ENCODE data around the gene ZNFX1.

Gene ZNFX1

DNA sequence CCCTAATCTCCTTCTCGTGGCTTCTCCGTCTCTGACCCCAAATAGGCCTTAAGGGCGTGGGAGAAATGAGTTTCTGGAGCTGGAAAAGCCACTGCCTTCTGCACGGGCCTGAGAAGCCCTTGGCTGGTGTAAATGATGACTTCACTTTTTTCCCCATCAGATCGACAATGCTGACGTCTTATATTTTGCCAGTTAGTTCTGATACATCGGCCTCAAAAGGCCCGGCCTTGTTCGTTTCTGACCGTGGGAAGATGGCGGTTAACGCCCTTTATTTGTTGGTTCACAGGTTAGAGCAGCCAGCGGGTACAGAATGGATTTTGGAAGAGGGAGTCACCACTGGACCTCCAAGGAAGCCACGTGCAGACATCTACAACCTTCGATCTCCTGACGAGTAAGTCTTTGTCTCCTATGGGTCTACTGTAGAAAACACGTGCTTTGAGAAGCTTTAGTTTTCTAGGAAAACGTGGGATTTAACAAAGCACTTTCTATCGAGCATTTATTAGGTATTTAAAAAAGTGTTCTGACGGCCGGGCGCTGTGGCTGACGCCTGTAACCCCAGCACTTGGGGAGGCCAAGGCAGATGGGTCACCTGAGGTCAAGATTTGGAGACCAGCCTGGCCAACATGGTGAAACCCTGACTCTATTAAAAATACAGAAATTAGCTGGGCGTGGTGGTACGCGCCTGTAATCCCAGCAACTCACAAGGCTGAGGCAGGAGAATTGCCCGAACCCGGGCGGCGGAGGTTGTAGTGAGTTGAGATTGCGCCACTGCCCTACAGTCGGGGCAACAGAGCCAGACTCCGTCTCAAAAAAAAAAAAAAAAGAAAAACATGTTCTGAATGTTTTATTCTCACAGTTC, 1.2 kb upstream of the ZNFX1 start:
- peak; percentile 27 for DNase-seq
- peak overlapping the region; percentile 69 for H3K9ac ChIP-seq (ENCODE audit: low read length)
- H3K79me2 ChIP-seq (ENCODE audit: low read length), result peaks cover 67% of the 10 kb centered on the region
- H4K20me1 ChIP-seq (ENCODE audit: insufficient read depth, low read length), result 0 out of 2 replicates have a peak, but pooled peaks cover 11% of the 10 kb centered on the region
- peaks cover 33% of the 10 kb centered on the region for H3F3A ChIP-seq (ENCODE audit: insufficient read depth, low read length)
- peak overlapping the region; percentile 29; the same call in 1 of the 2 replicates for H2AFZ ChIP-seq (ENCODE audit: low read length)
- H3K27ac ChIP-seq (ENCODE audit: low read length), result peak overlapping the region; percentile 78; the same call in 1 of the 2 replicates
- H3K9me2 ChIP-seq (replicated peaks; ENCODE audit: insufficient read depth, low read length), result no peaks in the 10 kb centered on the region
- peaks cover 23% of the 10 kb centered on the region for H3K4me1 ChIP-seq (ENCODE audit: low read length)
- H3K4me3 ChIP-seq (ENCODE audit: low read length), result peak overlapping the region; percentile 93
- TF ChIP-seq, protein P1, sequence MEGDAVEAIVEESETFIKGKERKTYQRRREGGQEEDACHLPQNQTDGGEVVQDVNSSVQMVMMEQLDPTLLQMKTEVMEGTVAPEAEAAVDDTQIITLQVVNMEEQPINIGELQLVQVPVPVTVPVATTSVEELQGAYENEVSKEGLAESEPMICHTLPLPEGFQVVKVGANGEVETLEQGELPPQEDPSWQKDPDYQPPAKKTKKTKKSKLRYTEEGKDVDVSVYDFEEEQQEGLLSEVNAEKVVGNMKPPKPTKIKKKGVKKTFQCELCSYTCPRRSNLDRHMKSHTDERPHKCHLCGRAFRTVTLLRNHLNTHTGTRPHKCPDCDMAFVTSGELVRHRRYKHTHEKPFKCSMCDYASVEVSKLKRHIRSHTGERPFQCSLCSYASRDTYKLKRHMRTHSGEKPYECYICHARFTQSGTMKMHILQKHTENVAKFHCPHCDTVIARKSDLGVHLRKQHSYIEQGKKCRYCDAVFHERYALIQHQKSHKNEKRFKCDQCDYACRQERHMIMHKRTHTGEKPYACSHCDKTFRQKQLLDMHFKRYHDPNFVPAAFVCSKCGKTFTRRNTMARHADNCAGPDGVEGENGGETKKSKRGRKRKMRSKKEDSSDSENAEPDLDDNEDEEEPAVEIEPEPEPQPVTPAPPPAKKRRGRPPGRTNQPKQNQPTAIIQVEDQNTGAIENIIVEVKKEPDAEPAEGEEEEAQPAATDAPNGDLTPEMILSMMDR (IDR thresholded peaks at IDR 0.05; ENCODE audit: low read length), result no peak
- TF ChIP-seq EZH2 (optimal IDR thresholded peaks at IDR 0.05; ENCODE audit: low read depth, low read length) (no peak), EZH2phosphoT487 (IDR thresholded peaks at IDR 0.05; ENCODE audit: low read length) (no peak)
- H3K4me2 ChIP-seq (ENCODE audit: low read depth, low read length), result peak overlapping the region; percentile 86
- H3K27me3 ChIP-seq (replicated peaks; ENCODE audit: insufficient read depth, low read length), result no peaks in the 10 kb centered on the region
- peaks cover 51% of the 10 kb centered on the region for H3K36me3 ChIP-seq (replicated peaks; ENCODE audit: insufficient read depth, low read length)
- H3K9me3 ChIP-seq (replicated peaks; ENCODE audit: insufficient read depth, low read length), result no peaks in the 10 kb centered on the region

DNA sequence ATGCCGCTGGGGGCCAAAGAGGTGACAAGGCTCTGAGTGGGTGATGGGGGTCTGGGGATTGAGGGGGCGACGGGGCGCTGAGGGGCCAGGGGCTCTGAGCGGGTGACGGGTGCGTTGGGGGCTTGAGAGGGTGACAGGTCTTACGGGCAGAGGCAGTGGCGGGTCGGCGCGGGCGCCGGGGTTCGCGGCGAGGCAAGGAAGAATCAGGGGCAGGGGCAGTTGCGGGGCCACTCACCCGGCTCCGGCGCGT, 146 bp downstream of the ZNFX1 start:
- peak overlapping the region; percentile 78; the same call in 1 of the 2 replicates for H3K27ac ChIP-seq (ENCODE audit: low read length)
- peak overlapping the region; percentile 85 for H3K4me2 ChIP-seq (ENCODE audit: low read depth, low read length)
- TF ChIP-seq, protein P1 (IDR thresholded peaks at IDR 0.05; ENCODE audit: low read length), result no peak
- TF ChIP-seq EZH2 (optimal IDR thresholded peaks at IDR 0.05; ENCODE audit: low read depth, low read length), result no peak
- no peak for TF ChIP-seq EZH2phosphoT487 (IDR thresholded peaks at IDR 0.05; ENCODE audit: low read length)
- H3K4me1 ChIP-seq (ENCODE audit: low read length), result peaks cover 30% of the 10 kb centered on the region
- H3F3A ChIP-seq (ENCODE audit: insufficient read depth, low read length), result peaks cover 41% of the 10 kb centered on the region
- no peaks in the 10 kb centered on the region for H3K27me3 ChIP-seq (replicated peaks; ENCODE audit: insufficient read depth, low read length)
- H3K9me2 ChIP-seq (replicated peaks; ENCODE audit: insufficient read depth, low read length), result no peaks in the 10 kb centered on the region
- peaks cover 54% of the 10 kb centered on the region for H3K79me2 ChIP-seq (ENCODE audit: low read length)
- H3K36me3 ChIP-seq (replicated peaks; ENCODE audit: insufficient read depth, low read length), result peaks cover 38% of the 10 kb centered on the region
- 0 out of 2 replicates have a peak, but pooled peaks cover 6% of the 10 kb centered on the region for H4K20me1 ChIP-seq (ENCODE audit: insufficient read depth, low read length)
- peak overlapping the region; percentile 69 for H3K9ac ChIP-seq (ENCODE audit: low read length)
- H3K9me3 ChIP-seq (replicated peaks; ENCODE audit: insufficient read depth, low read length), result no peaks in the 10 kb centered on the region
- H2AFZ ChIP-seq (ENCODE audit: low read length), result peak overlapping the region; percentile 54
- DNase-seq, result no peak
- peak overlapping the region; percentile 93 for H3K4me3 ChIP-seq (ENCODE audit: low read length)

DNA sequence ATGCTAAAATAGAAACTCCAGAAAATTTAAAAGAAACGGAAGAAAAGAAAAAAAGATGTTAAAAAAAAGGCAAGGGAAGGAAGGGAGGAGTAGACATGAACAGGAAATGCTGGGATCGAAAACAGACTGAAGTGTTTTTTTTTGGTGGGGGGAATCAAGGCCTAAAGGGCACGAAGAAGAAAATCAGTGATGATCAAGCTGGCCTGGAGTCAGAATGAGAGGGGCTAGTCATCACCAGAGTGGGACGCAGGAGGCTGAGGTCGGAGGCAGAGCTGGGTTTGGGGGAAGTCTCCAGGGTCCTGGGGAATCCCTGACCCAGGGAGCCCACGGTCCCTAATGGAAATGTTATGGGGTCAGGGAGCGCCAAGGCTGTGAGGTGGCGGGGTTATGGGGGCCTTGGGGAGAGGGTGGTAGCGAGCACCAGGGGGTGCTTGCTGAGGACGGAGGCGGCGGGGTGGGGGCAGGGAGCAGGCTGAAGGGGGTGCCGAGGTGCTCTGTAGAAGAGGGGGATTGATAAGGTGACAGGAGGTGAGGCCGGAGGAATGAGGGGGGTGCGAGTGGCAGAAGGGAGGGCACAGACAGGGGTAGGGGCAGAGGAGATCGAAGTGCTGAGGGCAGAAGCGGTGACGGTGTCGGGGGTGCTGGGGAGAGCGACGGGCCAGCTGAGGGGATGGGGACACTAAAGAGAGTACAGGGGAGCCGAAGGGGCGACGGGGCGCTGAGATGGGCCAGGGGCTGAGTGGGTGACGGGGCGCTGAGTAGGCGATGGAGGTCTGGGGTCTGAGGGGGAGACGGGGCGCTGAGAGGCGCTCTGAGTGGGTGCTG, 684 bp downstream of the ZNFX1 start:
- Histone ChIP-seq H3K9me3 (replicated peaks; ENCODE audit: insufficient read depth, low read length) (no peaks in the 10 kb centered on the region), H4K20me1 (ENCODE audit: insufficient read depth, low read length) (0 out of 2 replicates have a peak, but pooled peaks cover under 1% of the 10 kb centered on the region), H3K27me3 (replicated peaks; ENCODE audit: insufficient read depth, low read length) (no peaks in the 10 kb centered on the region), H3K9me2 (replicated peaks; ENCODE audit: insufficient read depth, low read length) (no peaks in the 10 kb centered on the region), H3K4me2 (ENCODE audit: low read depth, low read length) (peak overlapping the region; percentile 85), H3K4me1 (ENCODE audit: low read length) (peaks cover 34% of the 10 kb centered on the region), H3K27ac (ENCODE audit: low read length) (no peak overlapping the region), H3K79me2 (ENCODE audit: low read length) (peaks cover 48% of the 10 kb centered on the region), H2AFZ (ENCODE audit: low read length) (peak overlapping the region; percentile 54), H3K4me3 (ENCODE audit: low read length) (peak overlapping the region; percentile 93), H3F3A (ENCODE audit: insufficient read depth, low read length) (peaks cover 42% of the 10 kb centered on the region), H3K36me3 (replicated peaks; ENCODE audit: insufficient read depth, low read length) (peaks cover 32% of the 10 kb centered on the region), H3K9ac (ENCODE audit: low read length) (peak overlapping the region; percentile 69)
- no peak for DNase-seq
- TF ChIP-seq EZH2phosphoT487 (IDR thresholded peaks at IDR 0.05; ENCODE audit: low read length) (no peak), EZH2 (optimal IDR thresholded peaks at IDR 0.05; ENCODE audit: low read depth, low read length) (no peak)
- TF ChIP-seq, protein P1 (IDR thresholded peaks at IDR 0.05; ENCODE audit: low read length), result no peak
